Measurements from ENCODE around the gene CD33. TPM values are rescaled to one million over a fixed set of nuclear protein-coding genes. Genes with fewer than 3 reads are reported as not detected.
A peak's percentile ranks its signal among the peaks of the same experiment; 100 is the strongest.

CD33 gene
- total and polyA plus RNA-seq, 9 of the 15 experiments (the other 6 are each of a cell fraction or from before 2014, with no cell fraction given), result 36.1 to 88.6 (median 49.6) TPM

- FAIRE-seq, result no peak
- H3K4me1 ChIP-seq (replicated peaks in 1 of 2; ENCODE audit: control insufficient read depth in 2 of 2, insufficient read depth in 2 of 2, low read length in 2 of 2), result peaks cover 4 to 12% of the 10 kb centered on the region in 2 experiments; a peak in 3 of 5 replicates
- intact Hi-C loops (cut with micrococcal nuclease) (no loop called here), in situ Hi-C loops (cut with MboI) (loop anchor here (5.0 kb wide), 1 partner anchor 100 kb away; no protein-coding TSS in a partner anchor)
- no TSS peak for BruUV-seq (replicated peaks)
- ChIA-PET POLR2A (interaction anchor here (0.5 to 1.6 kb wide), 3 partner anchors 9 to 378 kb away, joined by 3 read pairs; no protein-coding TSS in a partner anchor), CTCF (ENCODE audit: low intra/inter-chr PET ratio) (interaction anchor here (0.8 to 2.9 kb wide), 2 partner anchors 99 to 150 kb away, joined by 3 to 34 read pairs; no protein-coding TSS in a partner anchor)
- no peak overlapping the region for H3K4me2 ChIP-seq (ENCODE audit: insufficient read depth, low read length)
- no peaks in the 10 kb centered on the region for H3K36me3 ChIP-seq (ENCODE audit: control insufficient read depth, insufficient read depth, low read length)
- no peak overlapping the region for H2AFZ ChIP-seq (ENCODE audit: low read depth, low read length)
- H3K79me2 ChIP-seq (ENCODE audit: control insufficient read depth, insufficient read depth, low read length), result no peaks in the 10 kb centered on the region
- H3K9me1 ChIP-seq (ENCODE audit: control insufficient read depth, insufficient read depth, low read length), result no peaks in the 10 kb centered on the region
- no peak overlapping the region for H3K4me3 ChIP-seq
- H3K27me3 ChIP-seq (ENCODE audit: control insufficient read depth in 2 of 2, insufficient read depth in 2 of 2, low read length in 2 of 2), result peaks cover 4 to 6% of the 10 kb centered on the region in 2 experiments; a peak in 3 of 5 replicates
- no peak overlapping the region for H3K27ac ChIP-seq (ENCODE audit: extremely low read depth, low read depth, low read length)
- no peaks in the 10 kb centered on the region for H4K20me1 ChIP-seq (replicated peaks; ENCODE audit: control insufficient read depth, insufficient read depth, low read length)
- no peak for DNase-seq (ENCODE audit: extremely low read depth in 1 of 4, low spot score in 3 of 4)
- ATAC-seq, result no peak
- TF ChIP-seq PRDM10 (IDR thresholded peaks at IDR 0.05; ENCODE audit: partially characterized antibody) (peak; percentile 26), KDM2B (CRISPR knock-in tag; IDR thresholded peaks at IDR 0.05) (no peak), HMGN3 (IDR thresholded peaks at IDR 0.05; ENCODE audit: borderline replicate concordance, extremely low read depth, insufficient read length, low read depth, low read length) (no peak), ZNF282 (CRISPR knock-in tag; IDR thresholded peaks at IDR 0.05) (no peak), KDM5B (IDR thresholded peaks at IDR 0.05; ENCODE audit: insufficient replicate concordance, low read depth, low read length) (no peak), SMC3 (conservative IDR thresholded peaks at IDR 0.05; ENCODE audit: insufficient read depth, low read depth, low read length) (no peak)
- 4% methylated on average over 2 of the region's 2 CpGs for WGBS (ENCODE audit: insufficient coverage, low coverage, missing lambda C conversion rate)
- no peaks in the 10 kb centered on the region for H3K9me3 ChIP-seq (replicated peaks; ENCODE audit: control insufficient read depth, insufficient read depth, low read depth, low read length)
- H3K9ac ChIP-seq (ENCODE audit: insufficient read depth in 1 of 2, low read depth in 2 of 2, low read length in 2 of 2), result no peak overlapping the region
Measured at GRCh38 chr19:51257471-51257870, 32.6 kb downstream of the CD33 start.
